SH-SY5Y (cell line): Measurements from ENCODE around the gene MST1R.

Experiments used
- GATA2 ChIP-seq: IDR thresholded peaks from 2 replicates; pipeline ENCODE4 v1.6.1; 2011; ENCODE audit warnings: mild to moderate bottlenecking, low read depth, low read length
- GATA3 ChIP-seq: IDR thresholded peaks from 2 replicates; pipeline ENCODE4 v1.6.1; 2011; ENCODE audit warnings: low read depth, mild to moderate bottlenecking, low read length, moderate library complexity

DNA sequence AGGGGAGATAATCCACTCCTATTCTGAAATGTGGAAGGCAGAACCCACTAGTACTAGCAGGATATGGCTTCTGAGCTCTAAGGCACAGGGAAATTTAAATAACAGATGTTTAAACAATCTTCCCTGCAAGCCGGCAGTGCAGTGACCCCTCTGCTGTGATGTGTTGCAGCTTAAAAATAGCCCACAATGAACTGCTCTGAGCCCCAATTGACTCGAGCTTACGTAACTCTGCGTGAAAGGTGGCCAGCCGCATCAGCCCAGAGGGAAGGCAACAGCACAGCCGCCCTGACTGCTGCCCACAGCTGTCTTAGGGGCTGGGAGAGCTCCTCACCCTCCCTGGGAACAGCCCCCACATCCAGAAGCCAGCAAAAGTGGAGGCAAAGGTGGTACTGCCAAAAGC, 21.5 kb downstream of the MST1R start:
- TF ChIP-seq GATA2 (no peak), GATA3 (no peak)
